ENCODE results near the gene KRT12.

Gene KRT12

GRCh38 chr17:40812639-40813038 is 54.4 kb downstream of the KRT12 start:
- DNase-seq = no peak

All from NCI-H510A (cell line).